Tibial artery (tissue), 4 donors: Measurements from ENCODE around the gene CNN3.

ENCODE experiments used
- DNase-seq, 2 donors: peaks; one replicate each; pipeline ENCODE4 v3.0.0-alpha.2; 2019
- H3K27ac ChIP-seq, 2 donors: fragments of 200-600 bp; sonication (generic) in 1 of 2; 1 replicate in 1 of 2; 2 replicates in 1 of 2; pipeline ENCODE4 v1.5.1; 2018 to 2019; ENCODE audit warnings: mild to moderate bottlenecking in 1 of 2
- H3K27me3 ChIP-seq, 2 donors: fragments of 200-600 bp; sonication (generic) in 1 of 2; one replicate each; pipeline versions ENCODE4 v1.5.1 to v1.6.0; 2016 to 2019
- H3K36me3 ChIP-seq, 3 donors: fragments of 200-600 bp; sonication (generic) in 2 of 3; one replicate each; pipeline ENCODE4 v1.5.1; 2016 to 2019; ENCODE audit warnings: mild to moderate bottlenecking in 2 of 3
- H3K4me1 ChIP-seq, 4 donors: fragments of 200-600 bp; sonication (generic) in 2 of 4; 1 replicate in 3 of 4; 2 replicates in 1 of 4; pipeline ENCODE4 v1.5.1; 2016 to 2019
- H3K4me3 ChIP-seq, 2 donors: fragments of 200-600 bp; sonication (generic) in 1 of 2; 1 replicate in 1 of 2; 2 replicates in 1 of 2; pipeline ENCODE4 v1.5.1; 2018 to 2019; ENCODE audit warnings: mild to moderate bottlenecking in 2 of 2
- H3K9me3 ChIP-seq, 3 donors: fragments of 200-600 bp; sonication (generic) in 1 of 3; one replicate each; pipeline ENCODE4 v1.5.1; 2016 to 2019
- intact Hi-C: fragments of 100-400 bp; cut with DNase I; formaldehyde crosslinking; loops from one replicate; pipeline ENCODE4 v1.15.0; 2023; ENCODE audit warnings: low total_unique reads
- TF ChIP-seq, protein P1 (sequence below), 2 experiments: fragments of 200-600 bp in 1 of 2; fragments of 450-650 bp in 1 of 2; IDR thresholded peaks; one replicate each; pipeline ENCODE4 v1.5.1; 2017 to 2019; ENCODE audit warnings: antibody characterized with exemption in 2 of 2, mild to moderate bottlenecking in 1 of 2, moderate library complexity in 1 of 2

The CNN3 gene

DNA sequence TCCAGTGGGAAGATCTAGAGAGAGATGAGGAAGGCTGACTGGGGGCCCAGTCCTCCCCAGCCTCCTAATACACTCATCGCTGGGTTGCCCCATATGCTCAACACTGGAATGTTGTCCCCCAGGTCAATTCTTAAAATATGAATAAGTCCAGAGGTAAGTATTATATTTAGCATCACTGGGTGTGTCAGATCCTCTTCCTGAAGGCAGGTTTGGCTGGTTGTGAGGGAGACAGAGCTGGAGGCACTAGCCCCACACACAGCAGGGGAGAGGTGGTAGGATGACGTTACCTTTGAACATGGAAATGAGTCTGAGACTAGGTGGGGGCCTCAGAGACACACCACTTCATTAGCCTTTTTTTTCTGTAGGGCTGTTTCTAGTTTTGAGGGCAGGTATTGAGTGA is 64.2 kb downstream of the CNN3 start:
- Histone ChIP-seq H3K27ac (peak overlapping the region; percentile 76 to 81), H3K27me3 (no peaks in the 10 kb centered on the region), H3K4me3 (no peak overlapping the region), H3K4me1 (peaks cover 0 to 61% (median 48%) of the 10 kb centered on the region in 4 donors), H3K36me3 (no peaks in the 10 kb centered on the region), H3K9me3 (no peaks in the 10 kb centered on the region)
- intact Hi-C loops, result loop anchor here (2.0 kb wide), 1 partner anchor 62 kb away; no protein-coding TSS in a partner anchor
- no peak for DNase-seq
- TF ChIP-seq, protein P1, sequence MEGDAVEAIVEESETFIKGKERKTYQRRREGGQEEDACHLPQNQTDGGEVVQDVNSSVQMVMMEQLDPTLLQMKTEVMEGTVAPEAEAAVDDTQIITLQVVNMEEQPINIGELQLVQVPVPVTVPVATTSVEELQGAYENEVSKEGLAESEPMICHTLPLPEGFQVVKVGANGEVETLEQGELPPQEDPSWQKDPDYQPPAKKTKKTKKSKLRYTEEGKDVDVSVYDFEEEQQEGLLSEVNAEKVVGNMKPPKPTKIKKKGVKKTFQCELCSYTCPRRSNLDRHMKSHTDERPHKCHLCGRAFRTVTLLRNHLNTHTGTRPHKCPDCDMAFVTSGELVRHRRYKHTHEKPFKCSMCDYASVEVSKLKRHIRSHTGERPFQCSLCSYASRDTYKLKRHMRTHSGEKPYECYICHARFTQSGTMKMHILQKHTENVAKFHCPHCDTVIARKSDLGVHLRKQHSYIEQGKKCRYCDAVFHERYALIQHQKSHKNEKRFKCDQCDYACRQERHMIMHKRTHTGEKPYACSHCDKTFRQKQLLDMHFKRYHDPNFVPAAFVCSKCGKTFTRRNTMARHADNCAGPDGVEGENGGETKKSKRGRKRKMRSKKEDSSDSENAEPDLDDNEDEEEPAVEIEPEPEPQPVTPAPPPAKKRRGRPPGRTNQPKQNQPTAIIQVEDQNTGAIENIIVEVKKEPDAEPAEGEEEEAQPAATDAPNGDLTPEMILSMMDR (IDR thresholded peaks at IDR 0.05), result no peak

GRCh38 chr1:94859174-94859573 is 67.7 kb downstream of the CNN3 start:
- Histone ChIP-seq H3K9me3 (no peaks in the 10 kb centered on the region), H3K4me1 (peaks cover 0 to 36% (median 25%) of the 10 kb centered on the region in 4 donors), H3K27ac (no peak overlapping the region), H3K36me3 (no peaks in the 10 kb centered on the region), H3K27me3 (no peaks in the 10 kb centered on the region), H3K4me3 (no peak overlapping the region)
- TF ChIP-seq, protein P1 (IDR thresholded peaks at IDR 0.05), result no peak
- DNase-seq, result no peak
- intact Hi-C loops, result no loop called here

- intact Hi-C loops, result no loop called here
- no peak for DNase-seq
- no peak overlapping the region for H3K4me3 ChIP-seq
- TF ChIP-seq, protein P1 (IDR thresholded peaks at IDR 0.05), result no peak
- H3K27me3 ChIP-seq, result no peaks in the 10 kb centered on the region
- H3K9me3 ChIP-seq, result no peaks in the 10 kb centered on the region
- peaks cover 0 to 27% (median 16%) of the 10 kb centered on the region in 4 donors for H3K4me1 ChIP-seq
- no peaks in the 10 kb centered on the region for H3K36me3 ChIP-seq
- no peak overlapping the region for H3K27ac ChIP-seq
Observed at GRCh38 chr1:94858276-94858675, 68.6 kb downstream of the CNN3 start.

- H3K4me1 ChIP-seq, result peaks cover 0 to 19% (median 9%) of the 10 kb centered on the region in 4 donors
Observed at GRCh38 chr1:94856868-94857267, 70.0 kb downstream of the CNN3 start.

GRCh38 chr1:94856004-94856403 is 70.9 kb downstream of the CNN3 start:
- no peak overlapping the region for H3K27ac ChIP-seq
- no peaks in the 10 kb centered on the region for H3K27me3 ChIP-seq
- H3K4me3 ChIP-seq, result no peak overlapping the region
- peaks cover 0 to 24% (median 17%) of the 10 kb centered on the region in 4 donors for H3K4me1 ChIP-seq
- TF ChIP-seq, protein P1 (IDR thresholded peaks at IDR 0.05), result no peak
- no peaks in the 10 kb centered on the region for H3K36me3 ChIP-seq
- no peak for DNase-seq
- intact Hi-C loops, result no loop called here
- H3K9me3 ChIP-seq, result no peaks in the 10 kb centered on the region

More at GRCh38 chr1:94856868-94857267, 70.0 kb downstream of the CNN3 start:
- TF ChIP-seq, protein P1 (IDR thresholded peaks at IDR 0.05), result no peak
- H3K4me3 ChIP-seq, result no peak overlapping the region
- intact Hi-C loops, result no loop called here
- H3K36me3 ChIP-seq, result no peaks in the 10 kb centered on the region
- no peaks in the 10 kb centered on the region for H3K9me3 ChIP-seq
- H3K27ac ChIP-seq, result no peak overlapping the region
- no peak for DNase-seq
- no peaks in the 10 kb centered on the region for H3K27me3 ChIP-seq

GRCh38 chr1:94855307-94855700 is 71.6 kb downstream of the CNN3 start:
- Histone ChIP-seq H3K27me3 (no peaks in the 10 kb centered on the region), H3K9me3 (no peaks in the 10 kb centered on the region), H3K4me3 (no peak overlapping the region), H3K4me1 (peaks cover 0 to 31% (median 18%) of the 10 kb centered on the region in 4 donors), H3K27ac (peak overlapping the region; percentile 68 to 79), H3K36me3 (no peaks in the 10 kb centered on the region)
- TF ChIP-seq, protein P1 (IDR thresholded peaks at IDR 0.05), result no peak
- no peak for DNase-seq
- intact Hi-C loops, result loop anchor here (2.0 kb wide), 1 partner anchor 187 kb away; no protein-coding TSS in a partner anchor
